ENCODE measurements around the gene ATP8B1.

GRCh38 chr18:57744211-57744694 is 58.9 kb downstream of the ATP8B1 start:
- TF ChIP-seq EP300 (IDR thresholded peaks at IDR 0.05; ENCODE audit: low read depth) (no peak), CTCF (IDR thresholded peaks at IDR 0.05) (no peak), POLR2AphosphoS5 (IDR thresholded peaks at IDR 0.05) (no peak), POLR2A (IDR thresholded peaks at IDR 0.05) (no peak)

Data from transverse colon (tissue), 4 donors.